T47D (cell line): ENCODE data around the gene ASCC1.

Experiments
- DNase-seq, 2 experiments: peaks; one replicate each; pipeline versions ENCODE4 v3.0.0 to v3.0.0-alpha.2; 2011 to 2012; ENCODE audit warnings: low read depth in 1 of 2, low spot score in 1 of 2
- JUND ChIP-seq: IDR thresholded peaks from 2 replicates; pipeline ENCODE4 v1.6.1; 2012; ENCODE audit warnings: low read depth
- in situ Hi-C: cut with HindIII; loops from 2 replicates; pipeline ENCODE4 v1.10.0; 2016; ENCODE audit warnings: low sequenced_read_pairs, low pct_unique_long_range_greater_than_20kb

The ASCC1 gene

GRCh38 chr10:72134785-72135767, 81.0 kb downstream of the ASCC1 start:
- in situ Hi-C loops = no loop called here
- TF ChIP-seq JUND = no peak
- DNase-seq = no peak

DNA sequence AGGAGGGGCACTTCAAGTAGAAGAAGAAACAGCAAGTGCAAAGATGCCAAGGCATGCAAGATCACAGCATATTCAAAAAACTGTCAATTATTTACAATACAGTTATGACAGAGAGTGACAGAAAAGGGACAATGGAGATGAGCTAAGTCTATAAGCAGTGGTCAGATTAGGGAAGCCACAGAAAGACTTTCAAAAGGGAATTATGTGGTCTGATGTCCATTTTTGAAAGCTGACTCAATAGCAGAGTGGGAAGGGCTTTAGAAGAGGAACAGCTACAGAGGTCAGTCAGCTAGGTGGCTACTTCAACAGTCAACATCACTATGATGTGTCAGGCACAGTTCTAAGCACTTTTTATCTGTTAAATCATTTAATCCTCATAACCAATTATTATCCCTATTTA, 82.6 kb downstream of the ASCC1 start:
- no peak for TF ChIP-seq JUND
- in situ Hi-C loops = no loop called here
- no peak for DNase-seq

DNA sequence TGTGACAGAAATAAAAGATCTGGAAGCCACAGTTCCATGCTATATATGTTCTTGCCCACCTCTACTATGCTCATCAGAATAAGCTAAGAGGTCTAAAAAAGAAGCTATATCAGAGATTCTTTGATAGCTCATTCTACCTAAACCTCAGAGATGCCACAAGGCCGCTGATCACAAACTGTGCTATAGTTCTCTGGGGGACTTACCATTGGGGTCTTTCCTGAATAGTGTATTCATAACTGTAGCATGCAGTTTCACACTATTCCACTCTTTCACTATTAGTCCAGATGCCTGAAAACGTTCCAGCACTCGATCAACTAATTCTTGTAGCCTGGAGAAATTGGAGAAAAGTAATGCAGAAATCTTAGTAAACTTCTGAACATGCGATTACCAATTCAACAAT, 83.2 kb downstream of the ASCC1 start:
- in situ Hi-C loops = no loop called here
- no peak for DNase-seq
- TF ChIP-seq JUND = no peak

- no peak for DNase-seq
- in situ Hi-C loops = no loop called here
- TF ChIP-seq JUND = no peak
Observed at GRCh38 chr10:72127571-72127970, 88.5 kb downstream of the ASCC1 start.

DNA sequence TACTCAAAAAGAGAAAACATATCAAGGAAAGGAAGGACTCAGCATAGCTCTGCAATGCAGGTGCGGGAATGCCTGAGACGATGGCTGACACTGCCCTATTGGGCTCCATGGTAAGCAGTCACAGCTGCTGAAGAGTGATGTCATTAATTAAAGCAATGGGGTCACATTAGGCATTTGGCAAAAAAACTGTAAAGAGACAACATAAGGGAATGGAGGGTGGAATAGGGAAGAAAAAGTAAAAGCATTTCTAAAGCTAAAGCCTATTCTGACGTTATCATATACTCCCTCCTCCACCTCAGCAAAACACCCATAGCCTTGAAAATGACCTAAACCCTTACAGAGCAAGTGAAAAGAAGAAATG, 89.2 kb downstream of the ASCC1 start:
- no peak for DNase-seq
- in situ Hi-C loops = no loop called here
- TF ChIP-seq JUND = no peak

- DNase-seq = peak in 1 of 2 experiments; percentile 31
- in situ Hi-C loops = no loop called here
- no peak for TF ChIP-seq JUND
Observed at GRCh38 chr10:72126184-72126871, 89.7 kb downstream of the ASCC1 start.

- in situ Hi-C loops = no loop called here
- TF ChIP-seq JUND = no peak
- no peak for DNase-seq
Observed at GRCh38 chr10:72124989-72125388, 91.1 kb downstream of the ASCC1 start.

DNA sequence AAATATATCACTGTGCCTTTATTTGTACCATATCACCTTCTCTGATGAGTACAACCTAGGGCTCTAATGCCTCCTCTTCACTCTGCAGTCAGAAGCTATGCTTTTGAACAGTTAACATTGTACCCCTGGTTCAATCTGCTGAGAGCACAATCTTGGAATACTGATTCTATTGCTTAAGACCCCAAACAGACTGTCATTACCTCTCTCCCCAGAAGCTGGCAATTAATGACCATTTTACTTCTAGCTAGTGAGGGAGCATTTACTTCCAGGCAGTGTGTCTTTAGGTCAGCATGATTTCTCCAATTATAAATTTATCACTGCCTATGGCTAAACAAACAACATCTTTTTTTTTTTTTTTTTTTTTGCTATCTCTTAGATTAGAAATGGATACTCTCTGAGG, 91.7 kb downstream of the ASCC1 start:
- in situ Hi-C loops = no loop called here

GRCh38 chr10:72123616-72124015, 92.5 kb downstream of the ASCC1 start:
- DNase-seq = no peak
- in situ Hi-C loops = no loop called here
- TF ChIP-seq JUND = no peak

More for the DNA sequence above, 91.7 kb downstream of the ASCC1 start:
- TF ChIP-seq JUND = no peak
- no peak for DNase-seq

- in situ Hi-C loops = no loop called here
- no peak for TF ChIP-seq JUND
- no peak for DNase-seq
Observed at GRCh38 chr10:72122221-72122620, 93.9 kb downstream of the ASCC1 start.

- no peak for TF ChIP-seq JUND
- in situ Hi-C loops = no loop called here
- DNase-seq = no peak
Observed at GRCh38 chr10:72121389-72121788, 94.7 kb downstream of the ASCC1 start.

DNA sequence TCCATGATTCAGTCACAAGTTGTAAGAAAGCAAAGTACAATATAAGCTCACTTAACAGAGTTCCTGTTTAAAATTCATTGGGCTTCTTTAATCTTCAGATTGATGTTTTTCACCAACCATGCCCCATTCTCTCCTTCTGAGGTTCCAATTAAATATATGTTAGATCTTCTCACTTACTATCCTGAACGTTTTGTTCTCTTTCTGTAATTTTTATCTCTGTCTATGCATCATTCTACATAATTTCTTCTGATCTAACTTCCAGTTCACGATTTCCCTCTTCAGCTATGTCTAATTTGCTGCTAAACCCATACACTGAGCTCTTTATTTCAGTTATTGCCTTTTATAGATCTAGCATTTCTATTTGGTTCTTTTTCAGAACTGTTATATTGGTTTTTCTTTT, 99.7 kb downstream of the ASCC1 start:
- in situ Hi-C loops = no loop called here
- TF ChIP-seq JUND = no peak
- no peak for DNase-seq
